K562 (cell line): ENCODE data around the gene NCOA1. TPM values are rescaled to one million over a fixed set of nuclear protein-coding genes. Genes with fewer than 3 reads are reported as not detected.

ENCODE experiments used
- ARID1B ChIP-seq: fragments of 450-650 bp; IDR thresholded peaks from 2 replicates; pipeline ENCODE4 v1.6.1; 2016; ENCODE audit warnings: antibody characterized with exemption, mild to moderate bottlenecking, inconsistent platforms
- CBX3 ChIP-seq, 2 experiments: IDR thresholded peaks; 1 replicate in 1 of 2; 2 replicates in 1 of 2; pipeline ENCODE4 v1.6.1; 2012; ENCODE audit warnings: inconsistent platforms in 2 of 2, low read length in 2 of 2, borderline replicate concordance in 1 of 2, control low read depth in 1 of 2
- HMGN3 ChIP-seq: IDR thresholded peaks from 2 replicates; pipeline ENCODE4 v1.6.1; 2011; ENCODE audit warnings: borderline replicate concordance, low read depth, mild to moderate bottlenecking, mixed read lengths, low read length; ENCODE audit not compliant: insufficient read length; ENCODE audit errors: extremely low read depth
- MEIS2 ChIP-seq: fragments of 450-650 bp; IDR thresholded peaks from 2 replicates; pipeline ENCODE4 v1.6.1; 2014; ENCODE audit warnings: mild to moderate bottlenecking; ENCODE audit not compliant: partially characterized antibody
- NCOA2 ChIP-seq, 2 experiments: fragments of 450-650 bp; IDR thresholded peaks; 2 replicates each; pipeline ENCODE4 v1.6.1; 2018; ENCODE audit warnings: mild to moderate bottlenecking in 2 of 2, moderate library complexity in 1 of 2; ENCODE audit not compliant: partially characterized antibody in 2 of 2
- NFE2 ChIP-seq: IDR thresholded peaks from 2 replicates; pipeline ENCODE4 v1.6.1; 2014; ENCODE audit warnings: antibody characterized with exemption, low read depth
- RBM15 ChIP-seq: fragments of 200-400 bp; formaldehyde crosslinking; IDR thresholded peaks from 2 replicates; pipeline ENCODE4 v1.6.1; 2018; ENCODE audit warnings: mild to moderate bottlenecking, low read length, moderate library complexity; ENCODE audit not compliant: insufficient read depth
- SMAD2 ChIP-seq: fragments of 150-350 bp; IDR thresholded peaks from 2 replicates; pipeline ENCODE4 v1.6.1; 2014; ENCODE audit warnings: low read depth, mild to moderate bottlenecking, low read length
- SMAD3 ChIP-seq: fragments of 450-650 bp; formaldehyde crosslinking; conservative IDR thresholded peaks from 2 replicates; pipeline ENCODE4 v1.4.0; 2020; ENCODE audit warnings: mild to moderate bottlenecking
- TCF7 ChIP-seq: sonication (generic); IDR thresholded peaks from 2 replicates; pipeline ENCODE4 v1.6.1; 2016; ENCODE audit warnings: antibody characterized with exemption, borderline replicate concordance
- USF2 ChIP-seq: sonication (generic); formaldehyde crosslinking; IDR thresholded peaks from 2 replicates; pipeline ENCODE4 v1.5.0; 2020; ENCODE audit warnings: missing genetic modification reagents
- ZFP91 ChIP-seq: sonication (generic); formaldehyde crosslinking; IDR thresholded peaks from 2 replicates; pipeline ENCODE4 v1.8.0; 2022; ENCODE audit warnings: mild to moderate bottlenecking, missing genetic modification reagents
- ZNF174 ChIP-seq: fragments of 250-450 bp; sonication (Bioruptor Pico); IDR thresholded peaks from 2 replicates; pipeline ENCODE4 v1.4.0; 2020; ENCODE audit warnings: mild to moderate bottlenecking
- ZNF263 ChIP-seq: sonication (generic); formaldehyde crosslinking; IDR thresholded peaks from 2 replicates; pipeline ENCODE4 v1.8.0; 2022; ENCODE audit warnings: mild to moderate bottlenecking, missing genetic modification reagents, borderline replicate concordance
- ZNF561 ChIP-seq: fragments of 450-650 bp; formaldehyde crosslinking; conservative IDR thresholded peaks from 2 replicates; pipeline ENCODE4 v1.4.0; 2020; ENCODE audit warnings: mild to moderate bottlenecking, moderate library complexity
- ZNF57 ChIP-seq: fragments of 450-650 bp; formaldehyde crosslinking; IDR thresholded peaks from 2 replicates; pipeline ENCODE4 v1.4.0; 2020; ENCODE audit warnings: mild to moderate bottlenecking, moderate library complexity
- ZNF76 ChIP-seq: fragments of 250-450 bp; sonication (Bioruptor Pico); IDR thresholded peaks from 2 replicates; pipeline ENCODE4 v1.4.0; 2020; ENCODE audit warnings: mild to moderate bottlenecking, moderate library complexity, borderline replicate concordance
- polyA plus RNA-seq, 8 experiments: library from polyadenylated mRNA; depleted of rRNA in 4 of 8; stranded (reverse) in 5 of 8; unstranded in 3 of 8; fragments of >200 nt; fragmentation: Nextera tagmentation in 2 of 8; fragmentation: Illumina TruSeq in 1 of 8; extraction: Ambion mirVana in 2 of 8; extraction: Trizol in 1 of 8; gene quantifications; 2 replicates each; pipeline versions ENCODE4 v1.2.1 to v1.2.3, GENCODE V29; 2011 to 2014; ENCODE audit warnings: inconsistent platforms in 1 of 8, missing spikeins in 1 of 8
- total RNA-seq, 7 experiments: library from RNA; depleted of rRNA in 6 of 7; stranded (reverse); fragments of >200 nt in 6 of 7; fragmentation: Illumina TruSeq in 2 of 7; extraction: Trizol in 2 of 7; gene quantifications; 2 replicates each; pipeline versions ENCODE4 v1.2.1 to v1.2.3, GENCODE V29; 2011 to 2021; ENCODE audit warnings: low replicate concordance in 1 of 7
- TF ChIP-seq, protein P1 (sequence below): sonication (generic); formaldehyde crosslinking; IDR thresholded peaks from 2 replicates; pipeline ENCODE4 v1.8.1; 2023; ENCODE audit warnings: mild to moderate bottlenecking, missing genetic modification reagents, moderate library complexity
- TF ChIP-seq, protein P2 (sequence below): fragments of 450-650 bp; formaldehyde crosslinking; IDR thresholded peaks from 2 replicates; pipeline ENCODE4 v1.4.0; 2022; ENCODE audit warnings: mild to moderate bottlenecking, moderate library complexity
- TF ChIP-seq, protein P3 (sequence below): fragments of 250-450 bp; sonication (Bioruptor Pico); IDR thresholded peaks from 2 replicates; pipeline ENCODE4 v1.8.0; 2021; ENCODE audit warnings: moderate library complexity, mild to moderate bottlenecking, inconsistent platforms
- TF ChIP-seq, protein P4 (sequence below): sonication (generic); formaldehyde crosslinking; IDR thresholded peaks from 2 replicates; pipeline ENCODE4 v1.8.1; 2023; ENCODE audit warnings: mild to moderate bottlenecking, missing genetic modification reagents

NCOA1 gene
- total and polyA plus RNA-seq, 9 of the 15 experiments (the other 6 are each of a cell fraction or from before 2014, with no cell fraction given), result 4.9 to 25.7 (median 17.0) TPM

GRCh38 chr2:24792874-24793760, 302.1 kb downstream of the NCOA1 start, which contains the start of the genes CENPO and PTRHD1 (continued):
- TF ChIP-seq, protein P1, sequence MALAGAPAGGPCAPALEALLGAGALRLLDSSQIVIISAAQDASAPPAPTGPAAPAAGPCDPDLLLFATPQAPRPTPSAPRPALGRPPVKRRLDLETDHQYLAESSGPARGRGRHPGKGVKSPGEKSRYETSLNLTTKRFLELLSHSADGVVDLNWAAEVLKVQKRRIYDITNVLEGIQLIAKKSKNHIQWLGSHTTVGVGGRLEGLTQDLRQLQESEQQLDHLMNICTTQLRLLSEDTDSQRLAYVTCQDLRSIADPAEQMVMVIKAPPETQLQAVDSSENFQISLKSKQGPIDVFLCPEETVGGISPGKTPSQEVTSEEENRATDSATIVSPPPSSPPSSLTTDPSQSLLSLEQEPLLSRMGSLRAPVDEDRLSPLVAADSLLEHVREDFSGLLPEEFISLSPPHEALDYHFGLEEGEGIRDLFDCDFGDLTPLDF (CRISPR knock-in tag), result peak; percentile 94
- TF ChIP-seq ZNF561 (CRISPR knock-in tag), result no peak
- no peak for TF ChIP-seq ZFP91 (CRISPR knock-in tag)
- no peak for TF ChIP-seq NFE2
- TF ChIP-seq MEIS2, result peak; percentile 87
- peak; percentile 56 for TF ChIP-seq ARID1B
- TF ChIP-seq ZNF57 (CRISPR knock-in tag), result no peak
- 0 out of 2 replicates have a peak, but pooled peaks have one; percentile 18 for TF ChIP-seq TCF7
- peak; percentile 60; the same call in 1 of the 2 replicates for TF ChIP-seq ZNF263
- TF ChIP-seq USF2 (CRISPR knock-in tag), result no peak
- TF ChIP-seq NCOA2 (IDR thresholded peaks at IDR 0.05; ENCODE audit: partially characterized antibody in 2 of 2), result no peak
- no peak for TF ChIP-seq SMAD2
- TF ChIP-seq, protein P2, sequence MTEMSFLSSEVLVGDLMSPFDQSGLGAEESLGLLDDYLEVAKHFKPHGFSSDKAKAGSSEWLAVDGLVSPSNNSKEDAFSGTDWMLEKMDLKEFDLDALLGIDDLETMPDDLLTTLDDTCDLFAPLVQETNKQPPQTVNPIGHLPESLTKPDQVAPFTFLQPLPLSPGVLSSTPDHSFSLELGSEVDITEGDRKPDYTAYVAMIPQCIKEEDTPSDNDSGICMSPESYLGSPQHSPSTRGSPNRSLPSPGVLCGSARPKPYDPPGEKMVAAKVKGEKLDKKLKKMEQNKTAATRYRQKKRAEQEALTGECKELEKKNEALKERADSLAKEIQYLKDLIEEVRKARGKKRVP (CRISPR knock-in tag), result no peak
- peak; percentile 89 for TF ChIP-seq HMGN3
- TF ChIP-seq ZNF76 (CRISPR knock-in tag), result peak; percentile 17; the same call in 1 of the 2 replicates
- no peak for TF ChIP-seq RBM15
- TF ChIP-seq SMAD3 (CRISPR knock-in tag), result no peak
- TF ChIP-seq, protein P3, sequence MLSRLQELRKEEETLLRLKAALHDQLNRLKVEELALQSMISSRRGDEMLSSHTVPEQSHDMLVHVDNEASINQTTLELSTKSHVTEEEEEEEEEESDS (CRISPR knock-in tag), result no peak
- no peak for TF ChIP-seq ZNF174 (CRISPR knock-in tag)
- TF ChIP-seq, protein P4, sequence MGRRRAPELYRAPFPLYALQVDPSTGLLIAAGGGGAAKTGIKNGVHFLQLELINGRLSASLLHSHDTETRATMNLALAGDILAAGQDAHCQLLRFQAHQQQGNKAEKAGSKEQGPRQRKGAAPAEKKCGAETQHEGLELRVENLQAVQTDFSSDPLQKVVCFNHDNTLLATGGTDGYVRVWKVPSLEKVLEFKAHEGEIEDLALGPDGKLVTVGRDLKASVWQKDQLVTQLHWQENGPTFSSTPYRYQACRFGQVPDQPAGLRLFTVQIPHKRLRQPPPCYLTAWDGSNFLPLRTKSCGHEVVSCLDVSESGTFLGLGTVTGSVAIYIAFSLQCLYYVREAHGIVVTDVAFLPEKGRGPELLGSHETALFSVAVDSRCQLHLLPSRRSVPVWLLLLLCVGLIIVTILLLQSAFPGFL (CRISPR knock-in tag), result no peak
- TF ChIP-seq CBX3 (IDR thresholded peaks at IDR 0.05; ENCODE audit: borderline replicate concordance in 1 of 2, low read length in 2 of 2), result peak in 1 of 2 experiments; percentile 87; a peak in 1 of 3 replicates
